Gastroesophageal sphincter (tissue), 4 donors: Measurements from ENCODE around the gene MECR. TPM values are rescaled to one million over a fixed set of nuclear protein-coding genes. Genes with fewer than 3 reads are reported as not detected.

ENCODE experiments used
- ATAC-seq: fragments of 150-250 bp; one replicate; pipeline ENCODE4 v1.9.1; 2016; ENCODE audit warnings: mild to moderate bottlenecking, moderate library complexity
- H3K27ac ChIP-seq, 4 donors: fragments of 200-600 bp; sonication (generic) in 3 of 4; 1 replicate in 3 of 4; 2 replicates in 1 of 4; pipeline ENCODE4 v1.5.1; 2016 to 2019
- H3K27me3 ChIP-seq: fragments of 200-600 bp; sonication (generic); one replicate; pipeline ENCODE4 v1.5.1; 2019
- H3K36me3 ChIP-seq, 2 donors: fragments of 200-600 bp; sonication (generic); one replicate each; pipeline ENCODE4 v1.5.1; 2019; ENCODE audit warnings: control low read depth in 1 of 2
- H3K4me1 ChIP-seq, 3 donors: fragments of 200-600 bp; sonication (generic); 1 replicate in 2 of 3; 2 replicates in 1 of 3; pipeline ENCODE4 v1.5.1; 2016 to 2019; ENCODE audit warnings: control low read depth in 2 of 3
- H3K4me3 ChIP-seq, 2 donors: fragments of 200-600 bp; sonication (generic); one replicate each; pipeline ENCODE4 v1.5.1; 2019; ENCODE audit warnings: mild to moderate bottlenecking in 1 of 2, moderate library complexity in 1 of 2
- H3K9me3 ChIP-seq, 3 donors: fragments of 200-600 bp; sonication (generic); one replicate each; pipeline ENCODE4 v1.5.1; 2017 to 2019; ENCODE audit warnings: control low read depth in 2 of 3
- CTCF ChIP-seq, 4 experiments: fragments of 200-600 bp in 2 of 4; fragments of 450-650 bp in 2 of 4; sonication (generic) in 1 of 4; IDR thresholded peaks; one replicate each; pipeline ENCODE4 v1.5.1; 2017 to 2019; ENCODE audit warnings: antibody characterized with exemption in 4 of 4, mild to moderate bottlenecking in 2 of 4, moderate library complexity in 2 of 4
- EP300 ChIP-seq: sonication (generic); formaldehyde crosslinking; IDR thresholded peaks from one replicate; pipeline ENCODE4 v1.6.1; 2017; ENCODE audit warnings: antibody characterized with exemption, mild to moderate bottlenecking
- POLR2A ChIP-seq, 2 donors: fragments of 450-650 bp; IDR thresholded peaks; one replicate each; pipeline ENCODE4 v1.6.1; 2017; ENCODE audit warnings: antibody characterized with exemption in 2 of 2, mild to moderate bottlenecking in 2 of 2, moderate library complexity in 1 of 2
- POLR2AphosphoS5 ChIP-seq: sonication (generic); formaldehyde crosslinking; IDR thresholded peaks from one replicate; pipeline ENCODE4 v1.6.1; 2017; ENCODE audit warnings: antibody characterized with exemption
- WGBS, 2 donors: methylation state at CpG; one replicate each; pipeline ENCODE4 v1.1.5; 2018; ENCODE audit warnings: low coverage in 1 of 2; 5-methylcytosine and 5-hydroxymethylcytosine counted together
- total RNA-seq, 4 donors: library from RNA; depleted of rRNA; stranded (reverse); fragments of >200 nt; gene quantifications; one replicate each; pipeline ENCODE4 v1.1.0, GENCODE V29; 2016

Gene MECR
- total RNA-seq, 4 donors from 2014 or later: 8.2 to 17.1 (median 12.9) TPM

GRCh38 chr1:29248409-29248808, 17.7 kb upstream of the MECR start:
- Histone ChIP-seq H3K27me3 (peaks cover 4% of the 10 kb centered on the region), H3K4me3 (no peak overlapping the region), H3K9me3 (no peaks in the 10 kb centered on the region), H3K4me1 (no peaks in the 10 kb centered on the region), H3K27ac (no peak overlapping the region), H3K36me3 (no peaks in the 10 kb centered on the region)
- ATAC-seq: no peak
- 80 to 89% methylated on average over 1 to 2 of the region's 2 CpGs for WGBS, 2 donors
- TF ChIP-seq CTCF (IDR thresholded peaks at IDR 0.05) (no peak), POLR2AphosphoS5 (no peak), POLR2A (IDR thresholded peaks at IDR 0.05) (no peak), EP300 (no peak)

- no peak overlapping the region for H3K4me3 ChIP-seq
- no peak for TF ChIP-seq POLR2A (IDR thresholded peaks at IDR 0.05)
- no peak for TF ChIP-seq EP300
- TF ChIP-seq POLR2AphosphoS5: no peak
- no peak for TF ChIP-seq CTCF (IDR thresholded peaks at IDR 0.05)
- H3K36me3 ChIP-seq: no peaks in the 10 kb centered on the region
- H3K4me1 ChIP-seq: no peaks in the 10 kb centered on the region
- ATAC-seq: no peak
- no peak overlapping the region for H3K27ac ChIP-seq
- H3K27me3 ChIP-seq: peaks cover 4% of the 10 kb centered on the region
- no peaks in the 10 kb centered on the region for H3K9me3 ChIP-seq
- 86 to 100% methylated on average over 3 to 4 of the region's 8 CpGs for WGBS, 2 donors
Measured at GRCh38 chr1:29247571-29248273, 17.0 kb upstream of the MECR start.

GRCh38 chr1:29247044-29247443, 16.3 kb upstream of the MECR start:
- WGBS, 2 donors: 83% methylated on average over 3 of the region's 3 CpGs; no CpG with 5 or more reads in 1 of the 2 donors
- no peak for ATAC-seq

GRCh38 chr1:29245876-29246275, 15.1 kb upstream of the MECR start:
- 68 to 88% methylated on average over 2 of the region's 5 CpGs for WGBS, 2 donors
- H3K4me1 ChIP-seq: no peaks in the 10 kb centered on the region
- H3K27me3 ChIP-seq: peaks cover 9% of the 10 kb centered on the region
- TF ChIP-seq POLR2A (IDR thresholded peaks at IDR 0.05) (no peak), POLR2AphosphoS5 (no peak), CTCF (IDR thresholded peaks at IDR 0.05) (peak in 1 of 4 experiments; percentile 48), EP300 (no peak)
- ATAC-seq: no peak
- H3K36me3 ChIP-seq: no peaks in the 10 kb centered on the region
- H3K4me3 ChIP-seq: no peak overlapping the region
- no peaks in the 10 kb centered on the region for H3K9me3 ChIP-seq
- no peak overlapping the region for H3K27ac ChIP-seq

More at GRCh38 chr1:29247044-29247443, 16.3 kb upstream of the MECR start:
- Histone ChIP-seq H3K27ac (no peak overlapping the region), H3K4me1 (no peaks in the 10 kb centered on the region), H3K27me3 (peaks cover 4% of the 10 kb centered on the region), H3K4me3 (no peak overlapping the region), H3K9me3 (no peaks in the 10 kb centered on the region), H3K36me3 (no peaks in the 10 kb centered on the region)
- no peak for TF ChIP-seq POLR2A (IDR thresholded peaks at IDR 0.05)
- no peak for TF ChIP-seq CTCF (IDR thresholded peaks at IDR 0.05)

GRCh38 chr1:29245261-29245660, 14.5 kb upstream of the MECR start:
- no peaks in the 10 kb centered on the region for H3K9me3 ChIP-seq
- H3K27ac ChIP-seq: no peak overlapping the region
- H3K4me3 ChIP-seq: no peak overlapping the region
- no peak for ATAC-seq
- H3K27me3 ChIP-seq: peaks cover 15% of the 10 kb centered on the region
- no peaks in the 10 kb centered on the region for H3K4me1 ChIP-seq
- 88 to 100% methylated on average over 2 to 3 of the region's 6 CpGs for whole genome bisulfite sequencing, 2 donors
- no peaks in the 10 kb centered on the region for H3K36me3 ChIP-seq
- TF ChIP-seq EP300 (no peak), CTCF (IDR thresholded peaks at IDR 0.05) (no peak), POLR2A (IDR thresholded peaks at IDR 0.05) (no peak), POLR2AphosphoS5 (no peak)
